Neural cell (in vitro differentiated cells): ENCODE measurements around the gene HS3ST5. TPM values are rescaled to one million over a fixed set of nuclear protein-coding genes. Genes with fewer than 3 reads are reported as not detected.
"Not testable (repeated sequence)": the region's sequence is repeated elsewhere in the genome, so short reads cannot be mapped to it uniquely, and the experiment has no call there.

Experiments
- H2AFZ ChIP-seq: fragments of 200-600, 300-800 bp; sonication (generic), shearing (Covaris generic); 2 replicates; pipeline ENCODE4 v1.6.0; 2014; ENCODE audit warnings: low read depth, mild to moderate bottlenecking, antibody characterized with exemption, low read length, moderate library complexity
- H3F3A ChIP-seq: fragments of 200-600 bp; shearing (Covaris generic); 2 replicates; pipeline ENCODE4 v1.6.1; 2016; ENCODE audit warnings: mild to moderate bottlenecking, moderate library complexity, mixed read lengths, antibody characterized with exemption, low read length; ENCODE audit not compliant: insufficient read depth, poor library complexity, severe bottlenecking
- H3K27ac ChIP-seq: fragments of 200-600, 300-800 bp; sonication (generic), shearing (Covaris generic); 2 replicates; pipeline ENCODE4 v1.5.1; 2014; ENCODE audit warnings: mild to moderate bottlenecking, low read length, moderate library complexity
- H3K27me3 ChIP-seq: fragments of 300-800, 200-600 bp; sonication (generic), shearing (Covaris generic); 2 replicates; pipeline ENCODE4 v1.6.0; 2014; ENCODE audit warnings: mild to moderate bottlenecking, low read depth, low read length, moderate library complexity; ENCODE audit not compliant: insufficient read depth
- H3K36me3 ChIP-seq: fragments of 300-800, 200-600 bp; sonication (generic), shearing (Covaris generic); 2 replicates; pipeline ENCODE4 v1.5.1; 2014; ENCODE audit warnings: mild to moderate bottlenecking, antibody characterized with exemption, low read length, moderate library complexity; ENCODE audit not compliant: insufficient read depth
- H3K4me2 ChIP-seq: fragments of 300-800, 200-600 bp; sonication (generic), shearing (Covaris generic); 2 replicates; pipeline ENCODE4 v1.6.0; 2014; ENCODE audit warnings: mild to moderate bottlenecking, low read length
- H3K4me3 ChIP-seq: fragments of 300-800, 200-600 bp; sonication (generic), shearing (Covaris generic); 2 replicates; pipeline ENCODE4 v1.5.1; 2014; ENCODE audit warnings: mild to moderate bottlenecking, low read length, moderate library complexity
- H3K79me2 ChIP-seq: fragments of 200-600 bp; shearing (Covaris generic); replicated peaks from 2 replicates; pipeline ENCODE4 v1.6.0; 2014; ENCODE audit warnings: mild to moderate bottlenecking, low read length, moderate library complexity; ENCODE audit not compliant: insufficient read depth
- H3K9ac ChIP-seq: fragments of 300-800, 200-600 bp; sonication (generic), shearing (Covaris generic); 2 replicates; pipeline ENCODE4 v1.6.1; 2016; ENCODE audit warnings: mild to moderate bottlenecking, low read length, mixed read lengths
- H3K9me2 ChIP-seq: fragments of 200-600 bp; shearing (Covaris generic); 2 replicates; pipeline ENCODE4 v1.6.1; 2016; ENCODE audit warnings: mild to moderate bottlenecking, low read length, mixed read lengths; ENCODE audit not compliant: insufficient read depth
- H3K9me3 ChIP-seq: fragments of 200-600, 300-800 bp; sonication (generic), shearing (Covaris generic); 2 replicates; pipeline ENCODE4 v1.6.1; 2016; ENCODE audit warnings: mild to moderate bottlenecking, mixed run types, low read length, moderate library complexity, mixed read lengths
- H4K20me1 ChIP-seq: fragments of 200-600 bp; shearing (Covaris generic); 2 replicates; pipeline ENCODE4 v1.6.1; 2016; ENCODE audit warnings: mild to moderate bottlenecking, mixed run types; ENCODE audit not compliant: insufficient read depth
- EP300 ChIP-seq: fragments of 450-650 bp; conservative IDR thresholded peaks from 2 replicates; pipeline ENCODE4 v1.6.1; 2014; ENCODE audit warnings: antibody characterized with exemption, mild to moderate bottlenecking, moderate library complexity; ENCODE audit not compliant: poor library complexity, severe bottlenecking
- EZH2 ChIP-seq: fragments of 200-600, 300-800 bp; shearing (Covaris generic), sonication (generic); IDR thresholded peaks from 2 replicates; pipeline ENCODE4 v1.6.1; 2014; ENCODE audit warnings: antibody characterized with exemption, low read length, borderline replicate concordance, mild to moderate bottlenecking; ENCODE audit not compliant: insufficient read depth, poor library complexity, severe bottlenecking
- MXI1 ChIP-seq: fragments of 450-650 bp; conservative IDR thresholded peaks from 2 replicates; pipeline ENCODE4 v1.6.1; 2014; ENCODE audit warnings: antibody characterized with exemption, mild to moderate bottlenecking; ENCODE audit not compliant: poor library complexity, severe bottlenecking
- POLR2AphosphoS5 ChIP-seq: IDR thresholded peaks from 2 replicates; pipeline ENCODE4 v1.6.1; 2012
- RAD21 ChIP-seq: fragments of 450-650 bp; conservative IDR thresholded peaks from 2 replicates; pipeline ENCODE4 v1.6.1; 2014; ENCODE audit warnings: antibody characterized with exemption, mild to moderate bottlenecking, moderate library complexity
- SMC3 ChIP-seq: fragments of 450-650 bp; conservative IDR thresholded peaks from 2 replicates; pipeline ENCODE4 v1.6.1; 2014; ENCODE audit warnings: antibody characterized with exemption, mild to moderate bottlenecking, moderate library complexity; ENCODE audit not compliant: poor library complexity
- TAF1 ChIP-seq: IDR thresholded peaks from 2 replicates; pipeline ENCODE4 v1.6.1; 2012; ENCODE audit warnings: low read depth
- polyA plus RNA-seq: library from polyadenylated mRNA; depleted of rRNA; stranded (reverse); fragments of >200 nt; gene quantifications from 2 replicates; pipeline ENCODE4 v1.2.3, GENCODE V29; 2014
- TF ChIP-seq, protein P1 (sequence below): IDR thresholded peaks from 2 replicates; pipeline ENCODE4 v1.6.1; 2012; ENCODE audit warnings: borderline replicate concordance
- TF ChIP-seq, protein P2 (sequence below): fragments of 450-650 bp; IDR thresholded peaks from 2 replicates; pipeline ENCODE4 v1.5.1; 2014; ENCODE audit warnings: antibody characterized with exemption, mild to moderate bottlenecking, moderate library complexity; ENCODE audit not compliant: poor library complexity, severe bottlenecking

HS3ST5 gene
- polyA plus RNA-seq, 1 donor from 2014 or later, result not detected

DNA sequence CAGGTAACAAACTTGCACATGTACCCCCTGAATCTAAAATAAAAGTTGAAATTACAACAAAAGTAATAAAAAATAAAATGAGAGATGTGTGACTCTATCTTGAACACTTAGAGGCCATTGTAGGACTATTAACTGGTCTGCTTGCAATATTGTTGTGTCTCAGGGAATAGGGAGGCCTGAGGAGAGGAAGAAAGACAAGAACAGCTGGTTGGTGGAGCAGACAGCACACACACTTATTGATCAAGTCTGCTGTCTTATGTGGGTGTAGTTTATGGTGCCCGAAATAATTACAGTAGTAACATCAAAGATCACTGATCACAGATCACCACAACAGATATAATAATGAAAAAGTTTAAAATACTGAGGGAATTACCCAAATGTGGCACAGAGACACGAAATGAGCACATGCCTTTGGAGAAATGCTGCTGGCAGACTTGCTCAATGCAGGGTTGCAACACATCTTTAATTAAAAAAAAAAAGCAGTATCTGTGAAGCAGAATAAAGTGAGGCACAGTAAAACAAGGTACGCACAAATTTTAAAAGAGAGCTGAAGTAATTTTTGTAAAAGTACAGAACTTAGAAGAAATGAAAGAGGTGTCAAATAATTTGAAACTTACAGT is 261.8 kb downstream of the HS3ST5 start:
- Histone ChIP-seq H3K4me2 (no peak overlapping the region), H3K27me3 (no peaks in the 10 kb centered on the region), H3K36me3 (no peaks in the 10 kb centered on the region), H2AFZ (no peak overlapping the region), H3K9me2 (no peaks in the 10 kb centered on the region), H3K9ac (no peak overlapping the region), H3K27ac (no peak overlapping the region), H4K20me1 (no peaks in the 10 kb centered on the region), H3K4me3 (no peak overlapping the region), H3F3A (no peaks in the 10 kb centered on the region), H3K9me3 (no peaks in the 10 kb centered on the region), H3K79me2 (no peaks in the 10 kb centered on the region)
- TF ChIP-seq EP300 (no peak), RAD21 (no peak), EZH2 (no peak), TAF1 (no peak), SMC3 (no peak), POLR2AphosphoS5 (no peak), MXI1 (no peak)
- TF ChIP-seq, protein P1, sequence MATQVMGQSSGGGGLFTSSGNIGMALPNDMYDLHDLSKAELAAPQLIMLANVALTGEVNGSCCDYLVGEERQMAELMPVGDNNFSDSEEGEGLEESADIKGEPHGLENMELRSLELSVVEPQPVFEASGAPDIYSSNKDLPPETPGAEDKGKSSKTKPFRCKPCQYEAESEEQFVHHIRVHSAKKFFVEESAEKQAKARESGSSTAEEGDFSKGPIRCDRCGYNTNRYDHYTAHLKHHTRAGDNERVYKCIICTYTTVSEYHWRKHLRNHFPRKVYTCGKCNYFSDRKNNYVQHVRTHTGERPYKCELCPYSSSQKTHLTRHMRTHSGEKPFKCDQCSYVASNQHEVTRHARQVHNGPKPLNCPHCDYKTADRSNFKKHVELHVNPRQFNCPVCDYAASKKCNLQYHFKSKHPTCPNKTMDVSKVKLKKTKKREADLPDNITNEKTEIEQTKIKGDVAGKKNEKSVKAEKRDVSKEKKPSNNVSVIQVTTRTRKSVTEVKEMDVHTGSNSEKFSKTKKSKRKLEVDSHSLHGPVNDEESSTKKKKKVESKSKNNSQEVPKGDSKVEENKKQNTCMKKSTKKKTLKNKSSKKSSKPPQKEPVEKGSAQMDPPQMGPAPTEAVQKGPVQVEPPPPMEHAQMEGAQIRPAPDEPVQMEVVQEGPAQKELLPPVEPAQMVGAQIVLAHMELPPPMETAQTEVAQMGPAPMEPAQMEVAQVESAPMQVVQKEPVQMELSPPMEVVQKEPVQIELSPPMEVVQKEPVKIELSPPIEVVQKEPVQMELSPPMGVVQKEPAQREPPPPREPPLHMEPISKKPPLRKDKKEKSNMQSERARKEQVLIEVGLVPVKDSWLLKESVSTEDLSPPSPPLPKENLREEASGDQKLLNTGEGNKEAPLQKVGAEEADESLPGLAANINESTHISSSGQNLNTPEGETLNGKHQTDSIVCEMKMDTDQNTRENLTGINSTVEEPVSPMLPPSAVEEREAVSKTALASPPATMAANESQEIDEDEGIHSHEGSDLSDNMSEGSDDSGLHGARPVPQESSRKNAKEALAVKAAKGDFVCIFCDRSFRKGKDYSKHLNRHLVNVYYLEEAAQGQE, result no peak
- TF ChIP-seq, protein P2, sequence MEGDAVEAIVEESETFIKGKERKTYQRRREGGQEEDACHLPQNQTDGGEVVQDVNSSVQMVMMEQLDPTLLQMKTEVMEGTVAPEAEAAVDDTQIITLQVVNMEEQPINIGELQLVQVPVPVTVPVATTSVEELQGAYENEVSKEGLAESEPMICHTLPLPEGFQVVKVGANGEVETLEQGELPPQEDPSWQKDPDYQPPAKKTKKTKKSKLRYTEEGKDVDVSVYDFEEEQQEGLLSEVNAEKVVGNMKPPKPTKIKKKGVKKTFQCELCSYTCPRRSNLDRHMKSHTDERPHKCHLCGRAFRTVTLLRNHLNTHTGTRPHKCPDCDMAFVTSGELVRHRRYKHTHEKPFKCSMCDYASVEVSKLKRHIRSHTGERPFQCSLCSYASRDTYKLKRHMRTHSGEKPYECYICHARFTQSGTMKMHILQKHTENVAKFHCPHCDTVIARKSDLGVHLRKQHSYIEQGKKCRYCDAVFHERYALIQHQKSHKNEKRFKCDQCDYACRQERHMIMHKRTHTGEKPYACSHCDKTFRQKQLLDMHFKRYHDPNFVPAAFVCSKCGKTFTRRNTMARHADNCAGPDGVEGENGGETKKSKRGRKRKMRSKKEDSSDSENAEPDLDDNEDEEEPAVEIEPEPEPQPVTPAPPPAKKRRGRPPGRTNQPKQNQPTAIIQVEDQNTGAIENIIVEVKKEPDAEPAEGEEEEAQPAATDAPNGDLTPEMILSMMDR, result no peak

DNA sequence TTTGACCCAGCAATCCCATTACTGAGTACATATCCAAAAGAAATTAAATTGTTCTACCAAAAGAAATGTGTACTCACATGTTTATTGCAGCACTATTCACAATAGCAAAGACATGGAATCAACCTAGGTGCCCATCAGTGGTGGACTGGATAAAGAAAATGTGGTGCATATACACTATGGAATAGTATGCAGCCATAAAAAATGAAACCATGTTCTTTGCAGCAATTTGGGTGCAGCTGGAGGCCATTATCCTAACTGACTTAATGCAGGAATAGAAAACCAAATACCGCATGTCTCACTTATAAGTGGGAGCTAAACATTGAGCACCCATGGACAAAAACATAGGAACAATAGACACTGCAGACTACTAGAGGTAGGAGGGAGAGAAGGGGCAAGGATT is 262.4 kb downstream of the HS3ST5 start:
- H3K36me3 ChIP-seq, H3K79me2 ChIP-seq, H3K4me2 ChIP-seq: not testable (repeated sequence)

DNA sequence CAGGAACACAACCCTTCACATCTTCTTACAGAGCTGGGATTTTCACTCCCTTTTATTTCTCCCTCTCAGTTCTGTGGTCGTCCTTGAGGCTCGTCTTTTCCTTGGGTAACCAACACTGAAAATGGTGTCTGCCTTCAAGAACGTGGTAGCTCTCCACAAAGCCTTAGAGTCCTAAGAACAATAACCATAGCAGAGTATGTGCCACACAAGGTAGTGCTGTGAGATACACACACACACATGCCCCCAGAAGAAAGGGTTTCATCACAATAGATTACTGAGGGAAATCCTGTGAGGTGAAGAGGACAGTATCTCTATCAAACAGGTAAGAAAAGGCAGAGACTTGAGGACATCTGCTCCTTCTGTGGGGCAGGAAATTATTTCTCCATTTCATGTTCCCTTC is 267.0 kb downstream of the HS3ST5 start:
- Histone ChIP-seq H3K27ac (no peak overlapping the region), H2AFZ (no peak overlapping the region)

More for the DNA sequence above, 262.4 kb downstream of the HS3ST5 start:
- not testable (repeated sequence) for H3K9ac ChIP-seq, H3K27ac ChIP-seq, H3K27me3 ChIP-seq, H3K4me3 ChIP-seq, H2AFZ ChIP-seq, H3F3A ChIP-seq, H3K9me2 ChIP-seq, H4K20me1 ChIP-seq, H3K9me3 ChIP-seq

More for the DNA sequence above, 267.0 kb downstream of the HS3ST5 start:
- Histone ChIP-seq H3K4me3 (no peak overlapping the region), H3K9me3 (no peaks in the 10 kb centered on the region), H3K36me3 (no peaks in the 10 kb centered on the region), H3K4me2 (no peak overlapping the region), H3K27me3 (no peaks in the 10 kb centered on the region), H3K9ac (no peak overlapping the region), H3K9me2 (no peaks in the 10 kb centered on the region), H4K20me1 (no peaks in the 10 kb centered on the region), H3F3A (no peaks in the 10 kb centered on the region), H3K79me2 (no peaks in the 10 kb centered on the region)
- TF ChIP-seq EZH2 (no peak), RAD21 (no peak), MXI1 (no peak), TAF1 (no peak), EP300 (no peak), SMC3 (no peak), POLR2AphosphoS5 (no peak)
- TF ChIP-seq, protein P1, result no peak
- TF ChIP-seq, protein P2, result no peak
